ENCODE measurements around the gene PTPN2. TPM values are rescaled to one million over a fixed set of nuclear protein-coding genes. Genes with fewer than 3 reads are reported as not detected.

PTPN2 gene
- total RNA-seq, 1 donor from 2014 or later = 11.0 TPM

- no peaks in the 10 kb centered on the region for H3K9me3 ChIP-seq (replicated peaks)
- intact Hi-C loops (cut with micrococcal nuclease) = no loop called here
Measured at GRCh38 chr18:12751503-12751884, 132.5 kb downstream of the PTPN2 start.

GRCh38 chr18:12750715-12751502 lies 133.1 kb downstream of the PTPN2 start:
- H3K36me3 ChIP-seq = no peaks in the 10 kb centered on the region
- no peak overlapping the region for H3K4me3 ChIP-seq
- intact Hi-C loops (cut with micrococcal nuclease) = no loop called here
- no peaks in the 10 kb centered on the region for H3K4me1 ChIP-seq
- no peak overlapping the region for H3K27ac ChIP-seq (replicated peaks)
- H3K27me3 ChIP-seq (ENCODE audit: low read depth) = peaks cover 7% of the 10 kb centered on the region
- no peak for DNase-seq
- H3K9me3 ChIP-seq (replicated peaks) = no peaks in the 10 kb centered on the region
- no peak for TF ChIP-seq CTCF (IDR thresholded peaks at IDR 0.05; ENCODE audit: borderline replicate concordance)

More at GRCh38 chr18:12751503-12751884, 132.5 kb downstream of the PTPN2 start:
- peaks cover 7% of the 10 kb centered on the region for H3K27me3 ChIP-seq (ENCODE audit: low read depth)
- H3K4me3 ChIP-seq = no peak overlapping the region
- no peak for DNase-seq
- H3K4me1 ChIP-seq = no peaks in the 10 kb centered on the region
- no peak overlapping the region for H3K27ac ChIP-seq (replicated peaks)
- no peaks in the 10 kb centered on the region for H3K36me3 ChIP-seq
- no peak for TF ChIP-seq CTCF (IDR thresholded peaks at IDR 0.05; ENCODE audit: borderline replicate concordance)

- H3K27me3 ChIP-seq (ENCODE audit: low read depth) = peaks cover 7% of the 10 kb centered on the region
- H3K4me3 ChIP-seq = no peak overlapping the region
- no peak for TF ChIP-seq CTCF (IDR thresholded peaks at IDR 0.05; ENCODE audit: borderline replicate concordance)
- no peaks in the 10 kb centered on the region for H3K9me3 ChIP-seq (replicated peaks)
- no peaks in the 10 kb centered on the region for H3K4me1 ChIP-seq
- no peak overlapping the region for H3K27ac ChIP-seq (replicated peaks)
- DNase-seq = no peak
- intact Hi-C loops (cut with micrococcal nuclease) = no loop called here
- H3K36me3 ChIP-seq = no peaks in the 10 kb centered on the region
Measured at GRCh38 chr18:12750076-12750714, 133.8 kb downstream of the PTPN2 start.

GRCh38 chr18:12749121-12749520 lies 134.9 kb downstream of the PTPN2 start:
- peaks cover 7% of the 10 kb centered on the region for H3K27me3 ChIP-seq (ENCODE audit: low read depth)
- no peak for DNase-seq
- intact Hi-C loops (cut with micrococcal nuclease) = no loop called here
- no peaks in the 10 kb centered on the region for H3K36me3 ChIP-seq
- no peak for TF ChIP-seq CTCF (IDR thresholded peaks at IDR 0.05; ENCODE audit: borderline replicate concordance)
- H3K4me3 ChIP-seq = no peak overlapping the region
- no peaks in the 10 kb centered on the region for H3K4me1 ChIP-seq
- no peaks in the 10 kb centered on the region for H3K9me3 ChIP-seq (replicated peaks)
- H3K27ac ChIP-seq (replicated peaks) = no peak overlapping the region

GRCh38 chr18:12748671-12749070 lies 135.4 kb downstream of the PTPN2 start:
- Histone ChIP-seq H3K4me1 (no peaks in the 10 kb centered on the region), H3K36me3 (no peaks in the 10 kb centered on the region), H3K27ac (replicated peaks) (no peak overlapping the region), H3K4me3 (no peak overlapping the region), H3K27me3 (ENCODE audit: low read depth) (peaks cover 7% of the 10 kb centered on the region), H3K9me3 (replicated peaks) (no peaks in the 10 kb centered on the region)
- no peak for DNase-seq
- intact Hi-C loops (cut with micrococcal nuclease) = no loop called here
- no peak for TF ChIP-seq CTCF (IDR thresholded peaks at IDR 0.05; ENCODE audit: borderline replicate concordance)
